SW480 (cell line): ENCODE measurements around the gene ISY1.
"Not testable (repeated sequence)": the region's sequence is repeated elsewhere in the genome, so short reads cannot be mapped to it uniquely, and the experiment has no call there.

Experiments used
- DNase-seq: peaks from one replicate; pipeline ENCODE4 v3.0.0-alpha.2; 2016; ENCODE audit warnings: low spot score

ISY1 gene

GRCh38 chr3:129160891-129161859, at the start of gene ISY1:
Gene ISY1, minus strand, starts transcription at chr3:129161063. Its CDS starts 88 bp downstream, at chr3:129160975.
- DNase-seq, result peak; percentile 97

GRCh38 chr3:129207479-129207878, 46.6 kb upstream of the ISY1 start:
- DNase-seq, result no peak

GRCh38 chr3:129205109-129205832, 44.4 kb upstream of the ISY1 start:
- no peak for DNase-seq

- DNase-seq, result no peak
Observed at GRCh38 chr3:129204473-129204872, 43.6 kb upstream of the ISY1 start.

- no peak for DNase-seq
Observed at GRCh38 chr3:129199366-129199765, 38.5 kb upstream of the ISY1 start.

GRCh38 chr3:129197321-129197720, 36.5 kb upstream of the ISY1 start:
- no peak for DNase-seq

- no peak for DNase-seq
Observed at GRCh38 chr3:129196601-129197000, 35.7 kb upstream of the ISY1 start.

- no peak for DNase-seq
Observed at GRCh38 chr3:129195731-129196256, 34.9 kb upstream of the ISY1 start.

- DNase-seq, result not testable (repeated sequence)
Observed at GRCh38 chr3:129189793-129190192, 28.9 kb upstream of the ISY1 start.

- DNase-seq, result no peak
Observed at GRCh38 chr3:129187857-129188256, 27.0 kb upstream of the ISY1 start.

- DNase-seq, result no peak
Observed at GRCh38 chr3:129185783-129186182, 24.9 kb upstream of the ISY1 start.

- not testable (repeated sequence) for DNase-seq
Observed at GRCh38 chr3:129184784-129185542, 24.1 kb upstream of the ISY1 start.

- DNase-seq, result peak; percentile 35
Observed at GRCh38 chr3:129184396-129184657, 23.5 kb upstream of the ISY1 start.

- DNase-seq, result peak; percentile 93
Observed at GRCh38 chr3:129183569-129184395, 22.9 kb upstream of the ISY1 start, which contains the start of gene CNBP. Gene CNBP, minus strand, starts transcription at chr3:129183896. Its CDS starts 12,139 bp downstream, at chr3:129171757.

- DNase-seq, result no peak
Observed at GRCh38 chr3:129182390-129183185, 21.7 kb upstream of the ISY1 start.

- DNase-seq, result no peak
Observed at GRCh38 chr3:129181819-129182218, 21.0 kb upstream of the ISY1 start.

GRCh38 chr3:129180461-129180860, 19.6 kb upstream of the ISY1 start:
- no peak for DNase-seq

- DNase-seq, result no peak
Observed at GRCh38 chr3:129176051-129176450, 15.2 kb upstream of the ISY1 start.

GRCh38 chr3:129173725-129174124, 12.9 kb upstream of the ISY1 start:
- no peak for DNase-seq

- no peak for DNase-seq
Observed at GRCh38 chr3:129173206-129173605, 12.3 kb upstream of the ISY1 start.
